HK-2 (cell line): ENCODE data around the gene SNX32.
"Not testable (repeated sequence)": the region's sequence is repeated elsewhere in the genome, so short reads cannot be mapped to it uniquely, and the experiment has no call there.

Experiments
- DNase-seq: peaks from one replicate; pipeline ENCODE4 v3.0.0-alpha.2; 2018; ENCODE audit not compliant: unreplicated experiment

SNX32 gene

GRCh38 chr11:65886826-65887722 is 53.3 kb downstream of the SNX32 start:
- DNase-seq: no peak

GRCh38 chr11:65887723-65888162 is 54.0 kb downstream of the SNX32 start:
- DNase-seq: no peak

GRCh38 chr11:65888163-65888814 is 54.5 kb downstream of the SNX32 start, which contains the start of gene FIBP:
Gene FIBP (minus strand): TSS chr11:65888471. CDS start chr11:65888418, 53 bp downstream.
- peak; percentile 93 for DNase-seq

DNA sequence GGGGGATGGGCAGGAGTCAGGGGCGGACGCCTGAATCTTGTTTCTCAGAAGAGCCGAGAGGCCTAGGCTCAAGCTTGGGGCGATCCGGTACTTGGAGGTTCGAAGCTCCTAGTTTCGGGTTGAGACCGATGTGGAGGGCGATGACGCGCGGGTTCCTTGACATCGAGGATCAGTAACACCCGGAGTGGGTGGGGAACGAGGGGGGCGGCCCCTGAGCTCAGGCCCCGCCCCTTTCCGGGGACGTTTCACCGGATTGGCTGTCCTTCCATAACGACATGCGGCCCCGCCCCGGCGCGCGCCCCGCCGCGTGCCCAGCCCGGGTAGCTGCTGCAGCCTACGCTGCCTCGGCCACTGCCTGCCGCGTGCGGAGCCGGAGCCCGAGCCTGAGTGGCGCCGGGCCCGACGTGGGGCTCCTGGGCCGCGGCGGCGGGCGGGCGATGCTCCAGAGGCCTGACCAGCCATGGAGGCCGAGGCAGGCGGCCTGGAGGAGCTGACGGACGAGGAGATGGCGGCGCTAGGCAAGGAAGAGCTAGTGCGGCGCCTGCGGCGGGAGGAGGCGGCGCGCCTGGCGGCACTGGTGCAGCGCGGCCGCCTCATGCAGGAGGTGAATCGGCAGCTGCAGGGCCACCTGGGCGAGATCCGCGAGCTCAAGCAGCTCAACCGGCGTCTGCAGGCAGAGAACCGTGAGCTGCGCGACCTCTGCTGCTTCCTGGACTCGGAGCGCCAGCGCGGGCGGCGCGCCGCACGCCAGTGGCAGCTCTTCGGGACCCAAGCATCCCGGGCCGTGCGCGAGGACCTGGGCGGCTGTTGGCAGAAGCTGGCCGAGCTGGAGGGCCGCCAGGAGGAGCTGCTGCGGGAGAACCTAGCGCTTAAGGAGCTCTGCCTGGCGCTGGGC is 56.8 kb downstream of the SNX32 start, which contains the start of gene CCDC85B:
Gene CCDC85B, plus strand, starts transcription at position 350 of the 895 bp plus-strand sequence. Its CDS starts 111 bp downstream, at position 461.
- DNase-seq: peak; percentile 92

- peak; percentile 77 for DNase-seq
Observed at GRCh38 chr11:65891219-65892136, 57.7 kb downstream of the SNX32 start.

- not testable (repeated sequence) for DNase-seq
Observed at GRCh38 chr11:65892137-65892540, 58.4 kb downstream of the SNX32 start.

GRCh38 chr11:65892661-65893317 is 59.0 kb downstream of the SNX32 start:
- no peak for DNase-seq

DNA sequence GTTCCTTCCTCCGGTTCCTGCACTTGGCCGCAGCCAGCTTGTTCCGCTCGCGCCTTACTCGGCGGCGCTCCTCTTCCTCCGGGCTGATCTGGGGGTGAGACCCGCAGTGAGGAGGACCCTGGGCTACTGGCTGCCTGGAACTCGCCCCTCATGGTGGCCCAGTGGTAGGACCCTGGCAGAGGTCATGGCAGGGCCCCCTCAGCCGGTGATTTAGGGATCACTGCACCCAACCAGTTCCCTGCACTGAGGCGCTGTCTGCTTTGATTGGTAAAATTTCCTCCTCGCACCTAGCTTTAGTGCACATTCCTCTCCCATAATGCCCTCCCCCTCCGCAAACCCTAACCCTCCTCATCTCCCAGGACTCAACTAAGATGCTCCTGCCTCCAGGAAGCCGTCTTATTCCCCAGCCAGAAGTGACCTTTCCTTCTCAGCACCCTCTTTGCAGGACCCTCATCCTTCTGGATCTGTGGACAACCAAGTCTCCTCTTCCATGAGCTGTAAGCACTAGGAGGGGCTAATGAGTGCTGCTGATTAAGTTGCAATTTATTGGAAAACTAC is 60.4 kb downstream of the SNX32 start:
- no peak for DNase-seq

DNA sequence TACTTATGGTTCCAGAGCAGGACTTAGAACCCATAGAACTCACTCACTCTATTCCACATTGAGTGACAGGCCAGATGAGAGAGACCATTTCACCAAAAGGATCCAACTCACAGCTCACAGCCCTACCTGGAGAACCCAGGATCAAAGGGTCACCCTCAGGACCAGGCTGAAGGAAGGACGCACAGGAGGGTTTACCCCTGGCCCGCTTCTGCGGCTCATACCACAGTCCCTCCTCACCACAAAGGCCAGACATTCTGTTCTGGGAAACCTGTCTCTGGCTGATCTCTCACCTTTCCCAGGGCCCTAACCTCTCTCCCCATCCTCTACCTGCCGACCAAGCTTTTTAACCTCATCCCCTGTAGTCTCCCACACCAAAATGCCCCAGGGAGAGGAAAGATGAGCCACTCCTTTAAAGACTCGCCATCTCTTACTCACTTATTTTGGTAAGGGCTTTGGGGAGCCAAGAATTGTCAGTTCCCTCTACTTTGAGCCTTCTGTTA is 61.8 kb downstream of the SNX32 start:
- DNase-seq: no peak

- DNase-seq: no peak
Observed at GRCh38 chr11:65896034-65896999, 62.6 kb downstream of the SNX32 start.

- no peak for DNase-seq
Observed at GRCh38 chr11:65897020-65897471, 63.3 kb downstream of the SNX32 start.

DNA sequence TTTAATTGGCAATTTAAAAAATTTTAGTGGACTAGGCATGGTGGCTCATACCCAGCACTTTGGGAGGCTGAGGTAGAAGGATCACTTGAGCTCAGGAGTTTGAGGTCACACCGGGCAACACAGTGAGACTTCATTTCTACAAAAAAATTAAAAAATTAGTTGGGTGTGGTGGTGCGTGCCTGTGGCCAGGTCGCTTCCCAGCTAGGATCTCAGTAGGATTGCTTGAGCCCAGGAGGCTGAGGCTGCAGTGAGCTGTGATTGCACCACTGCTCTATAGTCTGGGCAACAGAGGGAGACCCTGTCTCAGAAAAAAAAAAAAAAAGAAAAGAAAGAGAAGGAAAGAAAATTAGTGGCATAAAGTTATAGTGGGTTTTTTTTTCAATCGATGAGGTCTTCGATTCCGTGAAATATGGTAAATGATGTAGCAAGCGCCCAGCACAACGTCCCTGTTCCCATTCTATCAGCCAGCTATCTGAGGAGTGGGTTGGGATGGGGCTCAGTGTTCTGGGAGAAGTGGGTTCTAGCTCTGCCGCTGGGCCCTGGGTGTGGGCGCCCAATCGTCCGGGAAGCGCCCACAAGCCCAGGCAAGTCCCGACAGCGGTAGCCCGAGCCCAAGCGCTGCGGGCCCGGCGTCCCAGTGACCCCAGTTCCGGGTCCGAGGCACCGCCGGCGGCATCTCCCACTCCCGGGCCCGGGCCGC is 65.0 kb downstream of the SNX32 start:
- no peak for DNase-seq

DNA sequence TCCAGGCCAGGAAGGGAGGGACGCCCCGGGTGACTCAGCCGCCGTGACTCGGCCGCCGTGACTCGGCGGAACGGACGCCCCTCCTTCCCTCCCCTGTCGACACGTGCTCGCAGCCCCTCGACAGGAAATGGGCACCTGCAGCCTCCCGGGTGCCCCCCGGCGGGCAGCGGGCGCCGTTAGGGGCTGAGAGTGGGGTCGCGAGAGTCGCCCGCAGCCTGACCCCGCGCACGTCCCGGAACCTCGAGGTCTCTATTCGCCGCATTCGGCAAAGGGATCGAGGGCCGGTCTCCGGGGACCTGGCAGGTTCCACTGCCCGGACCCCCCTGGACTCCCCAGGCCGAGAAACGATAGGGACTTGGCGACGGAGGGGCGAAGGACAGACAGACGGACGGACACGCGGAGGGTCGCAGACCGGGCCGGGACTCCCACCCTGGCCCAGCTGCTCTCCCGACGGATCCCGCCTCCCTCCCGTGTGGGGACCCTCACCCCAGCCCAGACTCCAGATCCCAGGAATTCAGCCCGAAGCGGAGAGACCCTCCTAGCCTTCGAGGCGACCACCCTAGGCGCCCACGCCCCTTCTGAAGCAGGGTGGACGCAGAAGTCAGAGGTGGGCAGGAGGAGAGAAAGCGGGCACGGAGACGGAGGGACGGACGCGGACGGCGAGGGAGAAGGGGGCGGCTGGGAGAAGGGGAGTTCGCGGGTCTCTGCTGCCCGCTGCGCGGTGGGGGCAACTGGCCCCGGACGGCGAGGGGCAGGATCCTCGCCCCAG is 65.8 kb downstream of the SNX32 start:
- DNase-seq: peak; percentile 81

DNA sequence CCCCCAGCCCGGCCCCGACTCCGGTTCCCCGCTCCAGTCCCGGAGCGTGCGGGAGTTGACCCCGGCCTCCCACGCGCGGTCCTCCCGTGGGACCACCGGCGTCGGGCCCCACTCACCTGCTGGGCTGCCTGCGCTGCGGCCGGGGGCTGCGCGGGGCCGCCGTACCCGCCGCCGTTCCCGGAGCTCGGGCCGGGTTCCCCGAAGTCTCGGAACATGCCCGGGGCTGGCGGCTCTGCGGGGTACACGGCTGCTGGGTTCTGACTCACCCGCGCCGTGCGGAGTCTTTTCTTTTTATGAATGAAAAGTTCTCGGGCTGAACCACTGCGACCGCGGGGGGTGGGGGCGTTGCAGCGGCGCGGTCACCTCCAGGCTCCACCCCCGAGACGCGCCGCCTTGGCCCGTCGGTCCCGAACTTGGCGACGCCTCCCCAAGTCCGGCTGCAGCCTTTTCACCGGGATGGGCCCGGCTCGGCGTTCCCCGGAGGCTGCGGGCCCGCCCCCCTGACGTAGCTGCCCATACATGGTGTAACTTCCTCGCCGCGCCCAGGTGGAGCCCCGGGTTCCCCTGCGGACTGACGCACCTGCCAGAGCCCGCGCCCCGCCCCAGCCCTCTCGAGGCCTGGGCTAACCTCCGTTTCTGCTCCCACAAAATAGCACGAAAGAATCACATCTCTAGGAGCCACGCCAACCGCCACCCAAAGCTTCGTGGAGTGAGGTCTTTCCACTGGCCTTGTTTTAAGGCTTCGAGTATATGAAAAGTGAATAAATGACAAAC is 66.5 kb downstream of the SNX32 start, which contains the start of gene FOSL1:
Gene FOSL1, minus strand, starts transcription at position 264 of the 774 bp plus-strand sequence. Its CDS starts 49 bp downstream, at position 215.
- DNase-seq: peak; percentile 92

DNA sequence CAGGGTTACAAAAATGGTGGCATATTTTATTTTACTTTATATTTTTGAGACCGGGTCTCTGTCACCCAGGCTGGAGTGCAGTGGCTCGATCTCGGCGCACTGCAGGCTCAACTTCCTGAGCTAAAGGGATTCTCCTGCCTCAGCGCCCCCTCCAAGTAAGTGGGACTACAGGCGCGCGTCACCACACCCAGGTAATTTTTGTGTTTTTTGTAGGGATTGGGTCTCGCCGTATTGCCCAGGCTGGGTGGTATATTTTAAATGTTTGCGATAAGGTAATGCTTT is 67.1 kb downstream of the SNX32 start:
- no peak for DNase-seq

DNA sequence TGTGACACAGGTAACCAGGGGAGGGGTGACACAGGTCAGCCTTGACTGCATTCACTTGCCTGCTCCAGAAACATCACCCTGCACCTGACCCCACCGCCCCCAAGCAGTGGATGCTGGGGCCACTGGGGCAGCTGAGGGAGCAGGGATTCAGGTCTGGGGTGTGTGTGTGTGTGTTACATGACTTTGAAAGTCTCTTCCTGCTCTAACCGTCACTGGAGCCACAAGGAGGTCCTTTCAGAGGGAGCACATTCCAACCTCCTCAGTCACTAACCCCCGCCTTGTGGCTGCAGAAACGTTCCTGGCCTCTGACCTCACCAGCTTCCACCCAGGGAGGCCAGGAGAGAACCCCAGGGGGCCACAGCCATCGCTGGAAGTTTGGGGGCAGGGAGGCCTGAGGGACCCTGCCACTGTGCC is 69.3 kb downstream of the SNX32 start:
- DNase-seq: peak; percentile 80
